GM10266 (cell line): ENCODE data around the gene RAB11FIP4.

Experiments used
- DNase-seq: peaks from one replicate; pipeline ENCODE4 v3.0.0; 2012; ENCODE audit errors: extremely low spot score
- TF ChIP-seq, protein P1 (sequence below): IDR thresholded peaks from 2 replicates; pipeline ENCODE4 v1.5.1; 2012; ENCODE audit warnings: mild to moderate bottlenecking, low read depth; ENCODE audit not compliant: control insufficient read depth, insufficient read depth; ENCODE audit errors: missing control alignments

The RAB11FIP4 gene

GRCh38 chr17:31535581-31535981, 144.1 kb downstream of the RAB11FIP4 start:
- DNase-seq = peak; percentile 82
- TF ChIP-seq, protein P1, sequence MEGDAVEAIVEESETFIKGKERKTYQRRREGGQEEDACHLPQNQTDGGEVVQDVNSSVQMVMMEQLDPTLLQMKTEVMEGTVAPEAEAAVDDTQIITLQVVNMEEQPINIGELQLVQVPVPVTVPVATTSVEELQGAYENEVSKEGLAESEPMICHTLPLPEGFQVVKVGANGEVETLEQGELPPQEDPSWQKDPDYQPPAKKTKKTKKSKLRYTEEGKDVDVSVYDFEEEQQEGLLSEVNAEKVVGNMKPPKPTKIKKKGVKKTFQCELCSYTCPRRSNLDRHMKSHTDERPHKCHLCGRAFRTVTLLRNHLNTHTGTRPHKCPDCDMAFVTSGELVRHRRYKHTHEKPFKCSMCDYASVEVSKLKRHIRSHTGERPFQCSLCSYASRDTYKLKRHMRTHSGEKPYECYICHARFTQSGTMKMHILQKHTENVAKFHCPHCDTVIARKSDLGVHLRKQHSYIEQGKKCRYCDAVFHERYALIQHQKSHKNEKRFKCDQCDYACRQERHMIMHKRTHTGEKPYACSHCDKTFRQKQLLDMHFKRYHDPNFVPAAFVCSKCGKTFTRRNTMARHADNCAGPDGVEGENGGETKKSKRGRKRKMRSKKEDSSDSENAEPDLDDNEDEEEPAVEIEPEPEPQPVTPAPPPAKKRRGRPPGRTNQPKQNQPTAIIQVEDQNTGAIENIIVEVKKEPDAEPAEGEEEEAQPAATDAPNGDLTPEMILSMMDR = no peak

GRCh38 chr17:31536451-31536850, 145.0 kb downstream of the RAB11FIP4 start:
- no peak for DNase-seq
- TF ChIP-seq, protein P1 = no peak

DNA sequence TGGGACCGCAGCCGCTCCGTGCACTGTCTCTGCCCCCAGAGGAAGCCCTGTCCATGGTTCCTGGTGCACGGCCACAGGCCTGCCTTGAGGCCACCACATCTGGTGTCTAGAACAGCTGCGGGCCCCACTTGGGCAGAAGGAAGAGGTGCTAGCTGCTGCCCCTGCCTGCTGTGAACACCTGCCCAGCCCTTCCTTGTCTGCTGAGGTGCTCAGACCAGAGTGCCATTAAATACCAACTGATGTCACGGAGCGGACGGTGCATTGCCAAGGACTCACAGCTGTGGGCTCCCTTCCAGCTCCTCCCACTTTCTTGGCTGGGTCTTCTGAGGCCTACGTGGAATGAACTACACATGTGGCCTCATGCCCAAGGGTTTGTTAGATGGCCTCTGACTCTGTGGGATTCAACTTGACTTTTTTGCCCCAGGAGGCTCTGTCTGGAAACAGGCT, 146.1 kb downstream of the RAB11FIP4 start:
- no peak for DNase-seq
- TF ChIP-seq, protein P1 = no peak

DNA sequence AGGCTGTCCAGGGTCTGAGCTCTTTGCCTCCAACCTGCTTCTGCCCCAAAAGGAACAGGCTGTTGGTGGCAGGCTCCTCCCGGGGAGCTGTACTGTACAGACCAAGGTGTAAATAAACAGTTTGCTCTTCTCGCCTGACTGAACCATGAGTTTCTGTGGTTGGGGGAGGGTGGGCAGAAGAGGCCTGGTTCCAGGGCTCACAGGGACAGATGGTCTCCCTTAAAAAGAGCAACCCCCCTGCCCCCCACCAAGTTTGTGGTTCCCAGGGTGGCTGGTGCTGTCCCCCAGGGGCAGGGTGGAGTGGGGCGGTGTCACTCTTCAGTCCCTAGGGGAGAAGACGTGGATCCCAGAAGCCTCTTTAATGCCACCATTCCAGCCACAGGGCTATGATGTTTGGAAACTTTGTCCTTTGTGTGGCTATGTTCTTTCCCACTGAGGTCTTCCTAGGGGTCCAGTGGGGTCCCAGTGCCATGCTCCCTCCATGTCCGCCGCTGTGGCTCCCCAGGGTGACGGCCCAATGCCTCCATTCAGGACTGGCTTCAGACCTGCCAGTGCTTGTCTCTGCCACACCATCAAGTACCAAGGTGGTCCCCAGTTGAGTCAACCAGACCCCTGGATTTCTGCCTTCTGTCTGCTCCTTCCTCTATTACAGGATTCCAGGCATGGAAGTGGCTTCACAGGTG, 146.7 kb downstream of the RAB11FIP4 start:
- DNase-seq = no peak
- TF ChIP-seq, protein P1 = no peak

DNA sequence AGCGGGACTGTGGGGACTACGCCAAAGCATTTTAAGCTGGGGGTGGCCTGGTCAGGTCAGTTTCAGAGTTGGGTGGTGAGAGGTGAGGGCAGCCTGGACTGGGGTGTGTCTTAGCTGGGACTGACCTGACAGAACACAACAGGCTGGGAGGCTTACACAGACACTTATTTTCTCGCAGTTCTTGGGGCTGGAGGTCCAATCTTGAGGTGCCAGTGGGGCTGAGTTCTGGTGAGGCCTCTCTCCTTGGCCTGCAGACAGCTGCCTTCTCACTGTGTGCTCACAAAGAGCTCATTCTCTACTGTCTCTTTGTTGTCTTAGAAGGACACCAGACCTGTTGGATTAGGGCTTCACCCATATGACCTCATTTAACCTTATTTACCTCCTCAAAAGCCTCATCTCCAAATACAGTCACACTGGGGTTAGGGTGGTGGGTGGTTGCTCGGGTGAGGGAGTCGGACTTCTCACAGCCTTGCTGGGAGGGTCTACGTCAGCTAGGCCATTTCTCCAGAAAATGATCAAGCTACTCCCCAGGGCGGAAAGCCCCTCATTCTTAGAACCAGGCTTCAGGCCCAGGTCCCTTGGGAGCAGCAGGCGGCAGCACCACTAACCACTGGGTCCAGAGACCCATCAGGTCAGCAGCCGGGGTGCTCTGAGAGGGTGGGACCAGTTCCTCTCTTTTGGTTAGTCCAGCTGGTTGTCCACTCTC, 149.3 kb downstream of the RAB11FIP4 start:
- DNase-seq = no peak
- TF ChIP-seq, protein P1 = no peak

- no peak for DNase-seq
- TF ChIP-seq, protein P1 = peak; percentile 9
Observed at GRCh38 chr17:31541559-31541958, 150.1 kb downstream of the RAB11FIP4 start.

DNA sequence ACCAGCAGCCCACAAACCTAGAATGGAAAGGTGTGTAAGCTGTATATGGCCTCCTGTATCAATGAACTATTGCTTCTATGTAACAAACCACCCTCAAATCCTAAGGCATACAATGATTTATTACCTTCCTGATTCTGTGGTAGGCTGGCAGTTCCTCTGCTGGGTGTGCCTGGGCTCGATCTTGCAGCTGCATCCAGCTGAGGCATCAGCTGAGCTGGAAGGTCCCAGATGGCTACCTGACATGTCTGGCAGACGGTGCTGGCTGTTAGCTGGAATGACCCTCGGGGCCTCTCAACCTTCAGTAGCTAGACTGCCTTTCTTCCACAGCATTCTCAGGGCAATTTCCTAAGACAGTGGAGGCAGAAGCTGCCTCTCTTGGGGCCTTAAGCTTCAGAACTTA, 152.7 kb downstream of the RAB11FIP4 start:
- TF ChIP-seq, protein P1 = no peak

More for the DNA sequence above, 152.7 kb downstream of the RAB11FIP4 start:
- no peak for DNase-seq
